HL-60 (cell line): Measurements from ENCODE around the gene EIF3B.
"Not testable (repeated sequence)": the region's sequence is repeated elsewhere in the genome, so short reads cannot be mapped to it uniquely, and the experiment has no call there.

ENCODE experiments used
- DNase-seq, 2 experiments: peaks; one replicate each; pipeline ENCODE4 v3.0.0-alpha.2; 2010 to 2020; ENCODE audit warnings: low read depth in 1 of 2, low spot score in 1 of 2
- H3K27ac ChIP-seq: fragments of 250-450 bp; sonication (Bioruptor Pico); replicated peaks from 2 replicates; pipeline ENCODE4 v1.5.1; 2020; ENCODE audit warnings: mild to moderate bottlenecking, moderate library complexity
- H3K27me3 ChIP-seq: fragments of 250-450 bp; sonication (Bioruptor Pico); 2 replicates; pipeline ENCODE4 v1.5.1; 2021; ENCODE audit warnings: mild to moderate bottlenecking, moderate library complexity; ENCODE audit not compliant: insufficient read depth, poor library complexity, severe bottlenecking
- H3K4me3 ChIP-seq: replicated peaks from 2 replicates; pipeline ENCODE4 v1.5.1; 2011; ENCODE audit warnings: mild to moderate bottlenecking, control low read depth, low read length; ENCODE audit not compliant: insufficient read depth
- CTCF ChIP-seq: IDR thresholded peaks from one replicate; pipeline ENCODE4 v1.5.1; 2011; ENCODE audit warnings: low read length, control low read depth, inconsistent platforms; ENCODE audit not compliant: insufficient read depth
- GABPA ChIP-seq: IDR thresholded peaks from 2 replicates; pipeline ENCODE4 v1.6.1; 2012; ENCODE audit warnings: low read depth
- POLR2AphosphoS5 ChIP-seq: IDR thresholded peaks from 2 replicates; pipeline ENCODE4 v1.6.1; 2012; ENCODE audit warnings: low read depth
- SPI1 ChIP-seq: IDR thresholded peaks from 2 replicates; pipeline ENCODE4 v1.6.1; 2012; ENCODE audit warnings: low read depth, mild to moderate bottlenecking, borderline replicate concordance
- TF ChIP-seq, protein P1 (sequence below): IDR thresholded peaks from 2 replicates; pipeline ENCODE4 v1.6.1; 2012; ENCODE audit warnings: low read depth; ENCODE audit not compliant: insufficient replicate concordance

Gene EIF3B

GRCh38 chr7:2330493-2330892 lies 24.1 kb upstream of the EIF3B start:
- TF ChIP-seq SPI1 (no peak), CTCF (no peak), POLR2AphosphoS5 (no peak), GABPA (no peak)
- TF ChIP-seq, protein P1, sequence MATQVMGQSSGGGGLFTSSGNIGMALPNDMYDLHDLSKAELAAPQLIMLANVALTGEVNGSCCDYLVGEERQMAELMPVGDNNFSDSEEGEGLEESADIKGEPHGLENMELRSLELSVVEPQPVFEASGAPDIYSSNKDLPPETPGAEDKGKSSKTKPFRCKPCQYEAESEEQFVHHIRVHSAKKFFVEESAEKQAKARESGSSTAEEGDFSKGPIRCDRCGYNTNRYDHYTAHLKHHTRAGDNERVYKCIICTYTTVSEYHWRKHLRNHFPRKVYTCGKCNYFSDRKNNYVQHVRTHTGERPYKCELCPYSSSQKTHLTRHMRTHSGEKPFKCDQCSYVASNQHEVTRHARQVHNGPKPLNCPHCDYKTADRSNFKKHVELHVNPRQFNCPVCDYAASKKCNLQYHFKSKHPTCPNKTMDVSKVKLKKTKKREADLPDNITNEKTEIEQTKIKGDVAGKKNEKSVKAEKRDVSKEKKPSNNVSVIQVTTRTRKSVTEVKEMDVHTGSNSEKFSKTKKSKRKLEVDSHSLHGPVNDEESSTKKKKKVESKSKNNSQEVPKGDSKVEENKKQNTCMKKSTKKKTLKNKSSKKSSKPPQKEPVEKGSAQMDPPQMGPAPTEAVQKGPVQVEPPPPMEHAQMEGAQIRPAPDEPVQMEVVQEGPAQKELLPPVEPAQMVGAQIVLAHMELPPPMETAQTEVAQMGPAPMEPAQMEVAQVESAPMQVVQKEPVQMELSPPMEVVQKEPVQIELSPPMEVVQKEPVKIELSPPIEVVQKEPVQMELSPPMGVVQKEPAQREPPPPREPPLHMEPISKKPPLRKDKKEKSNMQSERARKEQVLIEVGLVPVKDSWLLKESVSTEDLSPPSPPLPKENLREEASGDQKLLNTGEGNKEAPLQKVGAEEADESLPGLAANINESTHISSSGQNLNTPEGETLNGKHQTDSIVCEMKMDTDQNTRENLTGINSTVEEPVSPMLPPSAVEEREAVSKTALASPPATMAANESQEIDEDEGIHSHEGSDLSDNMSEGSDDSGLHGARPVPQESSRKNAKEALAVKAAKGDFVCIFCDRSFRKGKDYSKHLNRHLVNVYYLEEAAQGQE = no peak

GRCh38 chr7:2331707-2332106 lies 22.9 kb upstream of the EIF3B start:
- no peak overlapping the region for H3K27ac ChIP-seq
- no peak for DNase-seq
- H3K27me3 ChIP-seq = no peaks in the 10 kb centered on the region
- TF ChIP-seq CTCF (no peak), POLR2AphosphoS5 (no peak), GABPA (no peak), SPI1 (no peak)
- TF ChIP-seq, protein P1 = no peak
- no peak overlapping the region for H3K4me3 ChIP-seq

More at GRCh38 chr7:2330493-2330892, 24.1 kb upstream of the EIF3B start:
- no peak overlapping the region for H3K27ac ChIP-seq
- no peak for DNase-seq
- no peaks in the 10 kb centered on the region for H3K27me3 ChIP-seq
- H3K4me3 ChIP-seq = no peak overlapping the region

DNA sequence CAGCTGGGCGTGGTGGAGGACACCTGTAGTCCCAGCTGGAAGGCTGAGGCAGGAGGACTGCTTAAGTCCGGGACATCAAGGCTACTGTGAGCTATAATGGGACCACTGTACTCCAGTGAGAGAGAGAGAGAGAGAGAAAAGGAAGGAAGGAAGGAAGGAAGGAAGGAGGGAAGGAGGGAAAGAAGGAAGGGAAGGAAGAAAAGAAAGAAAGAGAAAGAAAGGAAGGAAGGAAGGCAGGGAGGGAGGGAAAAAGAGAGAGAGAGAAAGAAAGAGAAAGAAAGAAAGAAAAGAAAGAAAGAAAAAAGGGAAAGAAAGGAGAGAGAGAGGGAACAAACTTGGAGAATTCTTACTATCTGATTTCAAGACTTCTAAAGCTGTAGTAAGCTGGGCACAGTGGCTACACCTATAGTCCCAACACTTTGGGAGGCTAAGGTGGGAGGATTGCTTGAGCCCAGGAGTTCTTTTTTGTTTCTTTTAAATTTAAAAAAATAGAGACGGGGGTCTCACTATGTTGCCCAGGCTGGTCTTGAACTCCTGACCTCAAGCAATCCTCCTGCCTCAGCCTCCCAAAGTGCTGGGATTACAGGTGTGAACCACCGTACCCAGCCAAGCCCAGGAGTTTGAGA lies 21.9 kb upstream of the EIF3B start:
- H3K27ac ChIP-seq, H3K27me3 ChIP-seq, DNase-seq, H3K4me3 ChIP-seq: not testable (repeated sequence)

DNA sequence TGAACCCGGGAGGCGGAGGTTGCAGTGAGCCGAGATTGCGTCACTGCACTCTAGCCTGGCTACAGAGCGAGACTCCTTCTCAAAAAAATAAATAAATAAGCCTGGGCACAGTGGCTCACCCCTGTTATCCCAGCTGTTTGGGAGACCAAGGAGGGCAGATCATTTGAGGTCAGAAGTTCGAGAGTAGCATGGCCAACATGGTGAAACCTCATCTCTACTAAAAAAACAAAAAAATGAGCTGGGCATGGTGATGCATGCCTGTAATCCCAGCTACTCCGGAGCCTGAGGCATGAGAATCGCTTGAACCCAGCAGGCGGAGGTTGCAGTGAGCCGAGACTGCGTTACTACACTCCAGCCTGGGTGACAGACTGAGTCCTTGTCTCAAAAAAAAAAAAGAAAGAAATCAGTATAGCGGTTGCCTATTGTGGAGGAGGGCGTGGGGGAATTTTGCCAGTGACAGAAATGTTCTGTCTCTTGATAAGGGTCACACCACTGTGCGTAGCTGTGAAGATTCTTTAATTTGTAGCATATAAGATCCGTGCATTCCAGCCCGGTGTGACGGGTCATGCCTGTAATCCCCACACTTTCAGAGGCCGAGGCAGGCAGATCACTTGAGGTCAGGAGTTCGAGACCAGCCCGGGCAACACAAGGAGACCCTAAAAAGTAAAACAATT lies 17.9 kb upstream of the EIF3B start:
- H3K27ac ChIP-seq = no peak overlapping the region
- TF ChIP-seq CTCF = no peak
- TF ChIP-seq, protein P1 = no peak
- TF ChIP-seq GABPA = no peak
- TF ChIP-seq POLR2AphosphoS5 = no peak
- TF ChIP-seq SPI1 = no peak
- DNase-seq = no peak
- no peak overlapping the region for H3K4me3 ChIP-seq
- H3K27me3 ChIP-seq = no peaks in the 10 kb centered on the region

- H3K27ac ChIP-seq, H3K4me3 ChIP-seq, H3K27me3 ChIP-seq, DNase-seq: not testable (repeated sequence)
Observed at GRCh38 chr7:2347351-2348063, 7.1 kb upstream of the EIF3B start.
